NCI-H1436 treated with DMSO at 0.1 percent for 48 hours (cell line): ENCODE data around the gene SLC6A19.
"Not testable (repeated sequence)": the region's sequence is repeated elsewhere in the genome, so short reads cannot be mapped to it uniquely, and the experiment has no call there.

ENCODE experiments used
- DNase-seq: peaks from one replicate; lab custom pipeline; 2025; lab: John Stamatoyannopoulos, UW

Gene SLC6A19

GRCh38 chr5:1201327-1202025, at the start of gene SLC6A19:
TSS of gene SLC6A19 (plus strand) at chr5:1201595. CDS start at chr5:1201651, 56 bp downstream.
- DNase-seq, result no peak

DNA sequence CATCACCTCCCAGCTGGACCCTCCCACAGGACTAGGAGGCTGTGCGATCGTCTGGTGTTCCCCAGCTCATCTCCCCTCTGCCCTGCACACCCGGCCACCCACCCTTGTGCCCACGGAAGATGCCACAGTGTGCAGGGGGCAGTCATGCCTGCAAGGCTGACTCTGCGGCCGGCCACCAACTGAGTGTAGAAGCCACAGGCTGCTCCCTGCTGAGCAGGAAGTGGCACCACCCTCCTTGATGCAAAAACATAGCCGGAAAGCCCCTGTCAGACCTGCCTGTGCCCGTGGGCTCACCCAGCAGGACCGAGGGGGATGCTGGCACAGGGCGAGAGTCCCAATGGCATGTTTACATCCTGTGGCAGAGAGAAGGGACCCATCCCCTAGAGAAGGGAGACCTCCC, 49.2 kb upstream of the SLC6A19 start:
- no peak for DNase-seq

- DNase-seq, result no peak
These were observed 48.6 kb upstream of the SLC6A19 start for GRCh38 chr5:1152771-1153282.

GRCh38 chr5:1153428-1153827, 48.0 kb upstream of the SLC6A19 start:
- no peak for DNase-seq

DNA sequence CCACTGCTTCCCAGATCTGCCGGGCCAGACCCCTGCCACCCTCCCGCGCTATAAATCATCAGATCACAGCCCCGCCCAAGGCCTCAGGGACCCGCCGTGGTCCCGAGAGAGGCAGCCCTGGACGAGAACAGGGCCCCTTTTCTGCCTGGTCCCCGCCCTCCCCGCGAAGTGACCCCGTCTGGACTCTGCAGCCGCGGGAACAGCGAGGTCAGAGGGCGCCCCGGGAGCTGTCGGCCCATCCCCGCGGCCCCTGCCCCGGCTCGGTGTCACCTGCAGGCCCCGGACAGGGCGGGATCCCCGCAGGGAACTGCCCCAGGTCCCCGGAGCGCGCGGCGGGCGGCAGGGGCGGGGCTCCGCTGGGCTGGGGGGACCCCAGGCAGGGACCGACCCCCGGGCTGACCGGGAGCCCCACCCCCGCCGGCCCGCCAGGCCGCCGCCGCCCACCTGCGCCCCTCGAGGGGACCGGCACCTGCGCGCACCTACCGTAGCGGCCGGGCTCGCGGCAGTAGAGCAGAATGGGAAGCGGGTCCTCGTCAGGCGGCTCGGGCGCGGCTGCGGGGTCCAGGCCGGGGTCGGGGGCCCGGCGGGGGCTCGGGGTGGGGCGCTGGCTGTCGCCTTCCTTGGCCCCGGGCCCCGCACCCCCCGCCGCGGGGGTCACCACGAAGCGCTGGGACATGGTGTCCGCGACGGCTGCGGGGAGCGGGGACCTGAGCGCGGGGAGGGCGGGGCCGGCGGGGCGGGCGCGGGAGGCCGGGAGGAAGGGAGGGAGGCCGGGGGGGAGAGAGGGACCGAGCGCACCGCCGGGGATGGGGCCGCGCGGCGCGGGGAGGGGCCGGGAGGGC, 46.0 kb upstream of the SLC6A19 start:
- no peak for DNase-seq

GRCh38 chr5:1156033-1156753, 45.2 kb upstream of the SLC6A19 start:
- no peak for DNase-seq

DNA sequence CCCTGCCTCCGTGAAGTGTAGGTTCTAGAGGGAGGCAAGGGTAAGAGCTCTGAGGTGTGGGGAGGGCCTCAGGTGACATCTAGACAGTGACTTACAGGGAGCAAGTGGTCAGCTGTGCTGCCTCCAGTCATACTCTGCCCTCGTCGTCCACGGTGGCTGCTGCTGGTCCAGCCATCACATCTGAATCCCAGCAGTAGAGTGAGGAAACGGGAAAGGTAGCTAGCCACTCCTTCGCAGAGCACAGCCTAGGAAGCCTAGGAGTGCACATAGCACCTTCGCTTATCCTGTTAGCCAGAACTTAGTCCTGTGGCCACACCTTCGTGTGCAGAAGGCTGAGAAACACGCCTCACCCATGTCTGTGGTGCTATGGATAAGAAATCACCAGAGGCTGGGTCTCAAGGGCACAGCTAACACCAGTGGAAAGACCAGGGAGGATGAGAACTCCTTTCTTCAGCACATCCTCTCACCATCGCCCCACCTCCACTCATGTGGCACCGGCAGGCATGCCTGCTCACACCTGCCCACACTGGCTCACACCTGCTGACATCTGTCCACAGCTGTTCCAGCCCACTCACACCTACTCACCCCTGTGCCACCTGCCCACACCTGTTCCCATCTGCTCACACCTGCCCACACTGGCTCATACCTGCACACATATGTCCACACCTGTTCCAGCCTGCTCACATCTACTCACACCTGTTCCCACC, 44.5 kb upstream of the SLC6A19 start:
- DNase-seq, result no peak

DNA sequence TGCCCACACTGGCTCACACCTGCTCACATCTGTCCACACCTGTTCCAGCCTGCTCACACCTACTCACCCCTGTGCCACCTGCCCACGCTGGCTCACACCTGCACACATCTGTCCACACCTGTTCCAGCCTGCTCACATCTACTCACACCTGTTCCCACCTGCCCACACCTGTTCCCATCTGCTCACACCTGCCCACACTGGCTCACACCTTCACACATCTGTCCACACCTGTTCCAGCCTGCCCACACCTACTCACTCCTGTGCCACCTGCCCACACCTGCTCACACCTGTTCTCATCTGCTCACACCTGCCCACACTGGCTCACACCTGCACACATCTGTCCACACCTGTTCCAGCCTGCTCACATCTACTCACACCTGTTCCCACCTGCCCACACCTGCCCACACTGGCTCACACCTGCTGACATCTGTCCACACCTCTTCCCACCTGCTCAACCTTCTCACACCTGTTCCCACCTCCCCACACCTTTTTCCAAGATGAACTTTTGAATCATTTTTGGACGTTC, 43.9 kb upstream of the SLC6A19 start:
- not testable (repeated sequence) for DNase-seq

DNA sequence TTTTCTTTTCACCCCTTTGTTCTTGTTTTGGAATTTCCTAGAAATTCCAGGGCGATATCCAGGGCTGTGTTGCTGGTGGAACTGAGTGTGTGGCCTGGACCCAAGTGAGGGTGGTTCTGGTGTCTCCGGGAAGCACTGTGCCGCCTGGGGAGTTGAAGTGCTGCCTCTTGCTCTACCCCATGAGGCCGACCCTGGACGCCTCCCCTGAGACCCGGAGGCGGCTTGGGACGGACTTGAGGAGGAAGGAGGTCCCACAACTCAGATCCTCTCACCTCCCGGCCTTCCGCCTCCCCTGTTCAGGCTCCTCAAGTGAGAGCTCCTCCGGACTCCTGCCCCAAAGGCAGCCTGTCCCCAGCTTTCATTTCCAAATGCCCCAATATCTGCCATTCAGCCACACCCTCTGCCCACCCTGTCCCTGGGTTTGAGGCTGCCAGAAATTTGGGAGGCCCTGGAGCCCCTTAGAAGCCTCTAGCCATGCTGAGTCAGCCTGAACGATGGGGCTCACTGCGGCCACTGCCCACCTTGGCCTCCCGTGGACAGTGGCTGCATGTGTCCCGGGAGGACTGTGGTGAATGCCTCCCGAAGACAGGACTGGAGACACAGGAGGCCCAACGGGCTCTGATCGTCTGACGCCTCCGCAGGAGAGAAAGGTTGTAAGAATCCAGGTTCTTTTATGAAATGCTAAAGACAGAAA, 42.6 kb upstream of the SLC6A19 start:
- DNase-seq, result no peak

GRCh38 chr5:1159341-1159675, 42.1 kb upstream of the SLC6A19 start:
- no peak for DNase-seq

DNA sequence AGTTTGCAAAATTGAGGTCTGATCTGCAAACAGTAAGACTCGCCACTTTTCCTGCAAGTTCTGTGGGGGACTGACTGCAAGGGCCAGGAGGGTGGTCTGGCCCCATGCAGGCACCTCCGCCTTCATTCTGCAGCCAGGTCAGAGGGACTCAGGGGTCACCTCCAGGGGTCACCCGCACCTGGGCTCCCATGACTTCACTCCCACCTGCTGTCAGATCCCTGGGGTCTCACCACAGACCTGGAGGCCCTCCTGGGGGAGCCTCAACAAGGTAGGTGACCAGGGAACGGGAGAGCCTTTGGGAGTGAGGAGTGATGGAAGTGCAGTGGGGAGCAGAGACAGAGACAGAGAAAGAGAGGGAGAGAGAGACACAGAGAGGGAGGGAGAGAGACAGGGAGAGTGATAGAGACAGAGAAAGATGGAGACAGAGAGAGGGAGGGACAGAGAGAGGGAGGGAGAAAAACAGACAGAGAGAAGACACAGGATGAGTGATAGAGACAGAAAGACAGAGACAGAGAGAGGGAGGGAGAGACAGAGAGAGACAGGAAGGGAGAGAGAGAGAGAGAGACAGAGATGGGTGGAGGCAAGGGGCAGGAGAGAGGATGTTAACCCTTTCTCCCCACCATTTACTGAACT, 41.5 kb upstream of the SLC6A19 start:
- DNase-seq, result no peak

GRCh38 chr5:1161108-1161832, 40.1 kb upstream of the SLC6A19 start:
- no peak for DNase-seq

- no peak for DNase-seq
These were observed 39.6 kb upstream of the SLC6A19 start for GRCh38 chr5:1161833-1162229.

DNA sequence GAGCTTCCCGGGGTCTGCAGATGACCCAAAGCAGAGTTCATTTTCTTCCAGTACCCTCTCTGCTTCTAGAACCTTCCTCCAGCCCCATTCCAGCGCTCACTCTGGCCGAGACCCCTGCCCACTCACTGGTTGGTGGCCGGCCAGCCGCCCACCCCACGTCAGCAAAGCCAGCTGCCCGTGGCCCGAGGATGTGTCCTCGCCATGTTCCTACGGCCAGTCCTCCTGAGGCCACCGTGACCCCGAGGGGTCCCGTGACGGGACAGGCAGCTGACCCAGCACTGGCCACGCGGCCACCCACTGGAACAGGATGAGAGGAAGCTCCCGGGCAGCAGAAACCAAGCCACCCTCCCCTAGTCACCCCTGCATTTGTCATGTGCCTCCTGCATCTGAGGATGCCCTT, 39.1 kb upstream of the SLC6A19 start:
- DNase-seq, result no peak

GRCh38 chr5:1162751-1163150, 38.6 kb upstream of the SLC6A19 start:
- no peak for DNase-seq

DNA sequence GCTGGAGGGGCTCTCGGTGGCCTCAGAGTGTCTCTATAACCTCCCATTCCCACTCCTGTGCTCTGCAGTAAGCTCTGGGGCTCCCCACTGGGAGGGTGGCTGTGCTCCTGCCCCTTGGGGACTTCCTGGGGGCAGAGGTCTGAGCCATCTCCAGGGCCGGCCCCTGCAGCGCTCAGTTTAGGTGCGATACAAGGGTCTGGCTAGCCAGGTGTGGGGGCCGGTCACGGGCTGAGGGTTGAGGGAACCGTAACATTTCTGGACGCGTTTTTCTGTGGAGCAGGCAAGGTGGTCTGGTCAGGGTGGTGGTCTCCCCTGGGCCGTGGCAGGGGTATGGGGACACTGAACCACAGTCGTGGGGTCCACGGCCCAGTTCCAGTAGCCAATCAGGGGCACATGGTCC, 38.0 kb upstream of the SLC6A19 start:
- DNase-seq, result no peak

DNA sequence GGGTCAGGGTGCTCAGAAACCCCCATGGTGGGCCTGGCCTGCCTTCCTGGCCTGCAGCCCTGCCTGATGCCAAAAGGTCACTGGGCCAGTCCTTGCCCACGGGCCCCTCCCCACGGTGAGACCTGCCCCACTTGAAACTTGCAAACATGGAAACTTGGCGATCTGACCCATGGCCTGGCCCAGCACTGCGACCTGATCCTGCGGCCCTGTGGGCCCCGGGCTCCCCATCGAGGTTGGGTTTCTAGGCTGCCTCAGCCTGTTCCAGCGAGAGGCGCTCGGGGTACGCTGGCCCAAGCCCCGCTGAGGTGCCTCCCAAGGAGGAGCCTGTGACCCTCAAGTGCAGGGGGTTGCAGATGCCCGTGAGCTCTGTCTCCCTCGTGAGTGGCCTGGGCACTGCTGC, 37.5 kb upstream of the SLC6A19 start:
- no peak for DNase-seq

DNA sequence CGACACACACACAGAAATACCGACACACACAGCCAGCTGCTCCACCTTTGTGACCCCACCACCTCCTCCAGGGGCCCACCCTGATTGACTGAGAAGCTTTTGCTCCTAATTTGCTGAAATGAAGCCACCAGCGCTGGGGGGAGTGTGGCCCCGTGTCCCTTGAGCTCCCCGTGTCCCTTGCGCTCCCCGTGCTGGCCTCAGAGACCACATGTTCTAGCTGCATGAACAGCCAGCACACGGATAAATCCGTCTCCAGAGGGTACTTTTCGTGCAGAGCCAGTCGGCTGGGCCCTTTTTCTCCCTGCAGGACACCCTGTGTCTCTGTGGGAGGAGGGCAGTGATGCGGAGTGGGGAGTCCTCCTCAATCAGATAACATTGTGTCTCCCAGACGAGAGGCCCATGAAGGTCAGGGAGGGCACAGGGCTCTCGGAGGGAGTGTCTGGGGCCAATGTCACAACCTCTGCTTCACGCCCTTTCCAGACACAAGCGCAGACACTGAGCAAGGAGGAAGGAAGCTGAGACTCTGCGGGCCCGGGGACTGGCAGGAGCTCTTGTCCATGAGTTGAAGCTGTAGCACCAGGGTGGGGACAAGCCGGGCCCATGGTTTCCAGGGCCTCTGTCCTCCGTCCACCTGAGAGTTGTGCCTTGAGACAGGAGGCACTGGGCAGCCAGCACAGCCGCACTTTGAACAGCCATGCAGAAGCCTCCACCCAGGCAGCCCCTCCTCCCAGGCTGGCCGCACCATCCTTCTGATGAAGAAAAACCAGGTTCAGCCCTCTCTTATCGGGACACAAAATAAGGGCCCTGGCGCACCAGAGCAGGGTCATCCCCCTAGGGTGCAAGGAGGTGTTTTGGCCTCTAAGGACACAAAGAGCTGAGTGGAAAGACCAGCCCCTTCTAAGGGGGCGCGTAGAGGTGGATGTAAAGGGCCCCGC, 36.4 kb upstream of the SLC6A19 start:
- no peak for DNase-seq

GRCh38 chr5:1165864-1166263, 35.5 kb upstream of the SLC6A19 start:
- no peak for DNase-seq
